IMR-90 (cell line): ENCODE measurements around the gene TNKS1BP1.

ENCODE experiments used
- CHD1 ChIP-seq: IDR thresholded peaks from 2 replicates; pipeline ENCODE4 v1.6.1; 2012; ENCODE audit warnings: low read depth, low read length, improper control_type of control experiment
- CTCF ChIP-seq: conservative IDR thresholded peaks from 2 replicates; pipeline ENCODE4 v1.5.1; 2012; ENCODE audit warnings: mild to moderate bottlenecking, low read depth, low read length, improper control_type of control experiment
- MXI1 ChIP-seq: IDR thresholded peaks from 2 replicates; pipeline ENCODE4 v1.6.1; 2012; ENCODE audit warnings: low read depth, mild to moderate bottlenecking, low read length, moderate library complexity, borderline replicate concordance
- POLR2A ChIP-seq: IDR thresholded peaks from 2 replicates; pipeline ENCODE4 v1.6.1; 2012; ENCODE audit warnings: mild to moderate bottlenecking, low read depth, low read length
- RCOR1 ChIP-seq: IDR thresholded peaks from 2 replicates; pipeline ENCODE4 v1.6.1; 2012; ENCODE audit warnings: mild to moderate bottlenecking, low read length, improper control_type of control experiment; ENCODE audit not compliant: insufficient replicate concordance

- TF ChIP-seq CTCF (no peak), MXI1 (no peak), RCOR1 (no peak), POLR2A (no peak), CHD1 (no peak)
Observed at GRCh38 chr11:57278721-57279095, 46.0 kb downstream of the TNKS1BP1 start.
